ENCODE results near the gene ANO2.

Gene ANO2

DNA sequence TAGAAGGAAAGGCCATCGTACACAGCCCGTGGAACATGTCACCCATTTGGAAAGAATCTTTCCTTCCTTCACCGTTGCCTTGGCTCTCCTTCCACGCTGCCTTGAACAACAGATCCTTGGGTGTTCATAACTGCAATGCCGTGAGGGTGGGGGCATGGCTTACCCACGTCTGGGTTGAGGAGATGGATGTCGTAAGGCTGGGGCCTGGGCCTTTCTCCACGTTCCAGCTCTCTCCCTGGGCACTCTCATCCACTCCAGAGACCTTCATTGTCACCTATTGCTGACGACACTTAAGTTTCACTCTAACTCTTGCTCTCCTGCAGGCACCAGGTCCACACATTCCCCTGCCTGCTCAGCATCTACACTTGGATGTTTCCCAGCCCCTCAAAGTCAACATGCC lies 19.4 kb downstream of the ANO2 start:
- H3K27ac ChIP-seq (ENCODE audit: low read depth, low read length), result no peak overlapping the region
- no peaks in the 10 kb centered on the region for H4K20me1 ChIP-seq (ENCODE audit: control insufficient read depth, insufficient read depth, low read depth, low read length)
- no peak overlapping the region for H3K4me3 ChIP-seq (ENCODE audit: low read length)
- no peaks in the 10 kb centered on the region for H3K9me3 ChIP-seq (ENCODE audit: control insufficient read depth, insufficient read depth, low read length)
- H3K9me2 ChIP-seq (replicated peaks; ENCODE audit: control insufficient read depth, low read length), result no peaks in the 10 kb centered on the region
- no peaks in the 10 kb centered on the region for H3K27me3 ChIP-seq (ENCODE audit: control insufficient read depth, low read length)
- H3K36me3 ChIP-seq (ENCODE audit: control insufficient read depth, low read length), result no peaks in the 10 kb centered on the region
- H3K4me2 ChIP-seq (ENCODE audit: low read length), result no peak overlapping the region
- no peaks in the 10 kb centered on the region for H3K79me2 ChIP-seq (ENCODE audit: control insufficient read depth, low read length)
- TF ChIP-seq EZH2phosphoT487 (IDR thresholded peaks at IDR 0.05; ENCODE audit: borderline replicate concordance, low read length), result no peak
- TF ChIP-seq, protein P1, sequence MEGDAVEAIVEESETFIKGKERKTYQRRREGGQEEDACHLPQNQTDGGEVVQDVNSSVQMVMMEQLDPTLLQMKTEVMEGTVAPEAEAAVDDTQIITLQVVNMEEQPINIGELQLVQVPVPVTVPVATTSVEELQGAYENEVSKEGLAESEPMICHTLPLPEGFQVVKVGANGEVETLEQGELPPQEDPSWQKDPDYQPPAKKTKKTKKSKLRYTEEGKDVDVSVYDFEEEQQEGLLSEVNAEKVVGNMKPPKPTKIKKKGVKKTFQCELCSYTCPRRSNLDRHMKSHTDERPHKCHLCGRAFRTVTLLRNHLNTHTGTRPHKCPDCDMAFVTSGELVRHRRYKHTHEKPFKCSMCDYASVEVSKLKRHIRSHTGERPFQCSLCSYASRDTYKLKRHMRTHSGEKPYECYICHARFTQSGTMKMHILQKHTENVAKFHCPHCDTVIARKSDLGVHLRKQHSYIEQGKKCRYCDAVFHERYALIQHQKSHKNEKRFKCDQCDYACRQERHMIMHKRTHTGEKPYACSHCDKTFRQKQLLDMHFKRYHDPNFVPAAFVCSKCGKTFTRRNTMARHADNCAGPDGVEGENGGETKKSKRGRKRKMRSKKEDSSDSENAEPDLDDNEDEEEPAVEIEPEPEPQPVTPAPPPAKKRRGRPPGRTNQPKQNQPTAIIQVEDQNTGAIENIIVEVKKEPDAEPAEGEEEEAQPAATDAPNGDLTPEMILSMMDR (IDR thresholded peaks at IDR 0.05; ENCODE audit: low read depth, low read length, poor library complexity, severe bottlenecking), result no peak
- no peaks in the 10 kb centered on the region for H3K4me1 ChIP-seq (ENCODE audit: control insufficient read depth, low read length)
- no peaks in the 10 kb centered on the region for H3F3A ChIP-seq (ENCODE audit: control insufficient read depth, insufficient read depth)

DNA sequence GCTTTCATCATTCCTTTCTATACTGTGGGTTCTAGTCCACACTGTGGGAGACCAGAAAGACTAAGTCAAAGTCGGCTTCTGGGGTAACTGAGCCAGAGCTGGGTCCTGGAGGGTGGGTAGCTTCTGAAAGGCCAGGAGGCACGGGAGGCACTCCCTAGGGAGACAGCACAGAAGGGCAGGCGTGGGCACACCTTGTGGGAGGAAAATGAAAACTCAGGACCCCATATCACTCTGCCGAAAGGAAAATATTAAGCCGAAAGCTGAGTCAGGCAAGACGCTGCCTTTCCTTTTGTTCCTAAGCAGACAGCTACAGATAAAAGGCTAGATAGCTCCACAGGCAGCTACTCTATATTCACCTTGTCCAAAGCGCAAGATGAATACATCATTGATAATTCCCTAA lies 20.7 kb downstream of the ANO2 start:
- TF ChIP-seq, protein P1 (IDR thresholded peaks at IDR 0.05; ENCODE audit: low read depth, low read length, poor library complexity, severe bottlenecking), result no peak
- no peak for TF ChIP-seq EZH2phosphoT487 (IDR thresholded peaks at IDR 0.05; ENCODE audit: borderline replicate concordance, low read length)
- H3K27me3 ChIP-seq (ENCODE audit: control insufficient read depth, low read length), result no peaks in the 10 kb centered on the region
- no peaks in the 10 kb centered on the region for H3K4me1 ChIP-seq (ENCODE audit: control insufficient read depth, low read length)
- H3K4me3 ChIP-seq (ENCODE audit: low read length), result no peak overlapping the region
- H4K20me1 ChIP-seq (ENCODE audit: control insufficient read depth, insufficient read depth, low read depth, low read length), result no peaks in the 10 kb centered on the region
- no peaks in the 10 kb centered on the region for H3K36me3 ChIP-seq (ENCODE audit: control insufficient read depth, low read length)
- H3K27ac ChIP-seq (ENCODE audit: low read depth, low read length), result no peak overlapping the region
- no peaks in the 10 kb centered on the region for H3F3A ChIP-seq (ENCODE audit: control insufficient read depth, insufficient read depth)
- H3K9me2 ChIP-seq (replicated peaks; ENCODE audit: control insufficient read depth, low read length), result no peaks in the 10 kb centered on the region
- no peak overlapping the region for H3K4me2 ChIP-seq (ENCODE audit: low read length)
- no peaks in the 10 kb centered on the region for H3K79me2 ChIP-seq (ENCODE audit: control insufficient read depth, low read length)
- no peaks in the 10 kb centered on the region for H3K9me3 ChIP-seq (ENCODE audit: control insufficient read depth, insufficient read depth, low read length)

DNA sequence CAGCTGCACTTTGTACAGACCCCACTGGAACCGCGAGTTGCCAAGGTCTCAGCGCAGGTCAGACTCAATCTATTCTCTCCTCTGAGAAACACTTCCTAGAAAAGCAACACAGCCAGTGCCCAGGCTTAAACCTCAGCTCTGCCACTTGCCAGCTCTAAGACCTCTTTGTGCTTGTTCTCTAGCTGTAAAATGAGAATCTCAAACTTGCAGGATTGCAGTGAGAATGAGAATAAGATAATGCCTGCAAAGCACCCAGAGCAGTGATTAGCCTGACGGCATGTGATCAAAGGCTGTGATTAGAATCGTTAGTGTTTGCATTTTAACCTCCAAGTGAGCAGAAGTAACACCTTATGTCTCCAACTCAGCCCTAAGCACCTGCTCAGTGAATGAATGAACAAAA lies 21.3 kb downstream of the ANO2 start:
- H3F3A ChIP-seq (ENCODE audit: control insufficient read depth, insufficient read depth), result no peaks in the 10 kb centered on the region
- no peaks in the 10 kb centered on the region for H3K36me3 ChIP-seq (ENCODE audit: control insufficient read depth, low read length)
- H3K27me3 ChIP-seq (ENCODE audit: control insufficient read depth, low read length), result no peaks in the 10 kb centered on the region
- H3K27ac ChIP-seq (ENCODE audit: low read depth, low read length), result no peak overlapping the region
- H3K79me2 ChIP-seq (ENCODE audit: control insufficient read depth, low read length), result no peaks in the 10 kb centered on the region
- no peaks in the 10 kb centered on the region for H3K4me1 ChIP-seq (ENCODE audit: control insufficient read depth, low read length)
- TF ChIP-seq, protein P1 (IDR thresholded peaks at IDR 0.05; ENCODE audit: low read depth, low read length, poor library complexity, severe bottlenecking), result no peak
- H3K4me3 ChIP-seq (ENCODE audit: low read length), result no peak overlapping the region
- no peak overlapping the region for H3K4me2 ChIP-seq (ENCODE audit: low read length)
- no peaks in the 10 kb centered on the region for H4K20me1 ChIP-seq (ENCODE audit: control insufficient read depth, insufficient read depth, low read depth, low read length)
- H3K9me3 ChIP-seq (ENCODE audit: control insufficient read depth, insufficient read depth, low read length), result no peaks in the 10 kb centered on the region
- no peaks in the 10 kb centered on the region for H3K9me2 ChIP-seq (replicated peaks; ENCODE audit: control insufficient read depth, low read length)

Data from DOHH2 (cell line).